Measurements from ENCODE around the gene PLD6.

GRCh38 chr17:17246879-17247278, 40.7 kb upstream of the PLD6 start:
- TF ChIP-seq ETV6 (conservative IDR thresholded peaks at IDR 0.05 in 1 of 2, IDR thresholded peaks at IDR 0.05 in 1 of 2; ENCODE audit: borderline replicate concordance in 1 of 2, low read depth in 1 of 2) (no peak), GATAD2B (conservative IDR thresholded peaks at IDR 0.05; ENCODE audit: low read depth) (no peak), POLR2A (IDR thresholded peaks at IDR 0.05; ENCODE audit: low read depth, low read length) (no peak), GABPA (IDR thresholded peaks at IDR 0.05; ENCODE audit: low read depth) (no peak), SIN3A (IDR thresholded peaks at IDR 0.05; ENCODE audit: low read depth, low read length) (no peak), CTCF (IDR thresholded peaks at IDR 0.05 in 2 of 3, conservative IDR thresholded peaks at IDR 0.05 in 1 of 3; ENCODE audit: control insufficient read depth in 2 of 3, extremely low read depth in 1 of 3, insufficient read depth in 1 of 3, low read depth in 3 of 3, low read length in 3 of 3) (no peak), HDAC6 (IDR thresholded peaks at IDR 0.05; ENCODE audit: unreplicated experiment) (no peak), BHLHE40 (IDR thresholded peaks at IDR 0.05; ENCODE audit: borderline replicate concordance in 1 of 2, low read depth in 2 of 2, low read length in 1 of 2) (no peak), EGR1 (IDR thresholded peaks at IDR 0.05; ENCODE audit: borderline replicate concordance in 1 of 2, low read depth in 2 of 2, low read length in 2 of 2) (no peak), SMC3 (IDR thresholded peaks at IDR 0.05; ENCODE audit: borderline replicate concordance, low read length) (no peak), WRNIP1 (IDR thresholded peaks at IDR 0.05; ENCODE audit: borderline replicate concordance, low read depth, low read length) (no peak)

All from GM12878 (cell line).